Measurements from ENCODE around the gene SAMM50.

DNA sequence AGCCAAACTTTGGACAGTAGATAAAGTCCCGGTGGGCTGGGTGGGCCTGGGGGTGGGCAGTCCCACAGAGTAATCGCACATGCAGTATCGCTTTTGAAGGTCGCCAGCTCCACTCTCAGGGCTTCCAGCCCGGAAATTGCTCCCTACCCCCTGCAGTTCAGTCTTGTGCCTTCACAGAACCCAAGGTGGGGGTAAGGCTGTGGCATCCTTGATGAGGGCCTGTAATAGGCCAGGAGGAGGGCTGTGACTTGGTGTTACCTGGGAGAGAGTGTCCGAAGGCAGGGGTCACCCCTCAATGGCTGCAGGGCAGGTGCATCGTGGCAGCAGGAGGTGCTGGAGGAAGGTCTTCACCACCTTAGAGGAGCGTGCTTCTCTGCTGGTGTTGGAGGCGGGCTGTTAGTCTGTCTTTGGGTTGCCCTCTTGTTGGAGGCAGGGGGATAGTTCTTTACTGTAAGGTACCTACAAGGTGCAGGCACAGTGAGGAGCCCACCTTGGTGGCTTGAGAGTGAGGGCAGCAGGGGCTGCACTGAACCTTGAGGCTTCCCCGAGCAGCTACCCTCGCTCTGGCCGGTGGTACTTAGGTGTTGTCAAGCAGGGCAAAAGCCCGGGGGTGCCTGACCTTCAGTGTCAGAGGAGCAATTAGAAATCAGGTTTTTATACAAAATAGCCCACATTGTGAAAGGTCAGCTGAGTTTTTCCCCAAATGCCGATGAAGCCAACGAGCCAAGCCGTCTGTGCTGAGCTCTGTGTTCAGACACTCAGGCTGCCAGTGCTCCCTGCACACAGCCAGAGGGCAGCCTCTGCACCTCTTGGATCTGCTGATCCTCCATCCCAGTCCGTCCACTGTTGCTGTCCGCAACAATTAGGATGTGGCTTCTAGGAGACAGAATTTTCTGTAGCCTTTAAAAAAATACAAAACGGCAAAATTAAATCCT, 21.9 kb downstream of the SAMM50 start:
- TF ChIP-seq CTCF (IDR thresholded peaks at IDR 0.05) = no peak
- TF ChIP-seq POLR2A (IDR thresholded peaks at IDR 0.05) = no peak
- no peak for TF ChIP-seq EP300 (IDR thresholded peaks at IDR 0.05)
